Stimulated activated CD4-positive, alpha-beta T cell treated with anti-CD3 and anti-CD28 coated beads, Interleukin-4, amount 100 ng/mL, for 4 hours (primary cell): Measurements from ENCODE around the gene GSTT2.
A peak's percentile ranks its signal among the peaks of the same experiment; 100 is the strongest.
"Not testable (repeated sequence)": the region's sequence is repeated elsewhere in the genome, so short reads cannot be mapped to it uniquely, and the experiment has no call there.

Source experiments
- DNase-seq, 2 experiments: peaks; one replicate each; pipeline ENCODE4 v3.0.0-alpha.2; 2020

GSTT2 gene

GRCh38 chr22:23974836-23975352, 5.0 kb upstream of the GSTT2 start:
- DNase-seq, result not testable (repeated sequence)

GRCh38 chr22:23977304-23977703, 2.6 kb upstream of the GSTT2 start:
- DNase-seq, result not testable (repeated sequence)

GRCh38 chr22:23980567-23980966, 633 bp downstream of the GSTT2 start:
- not testable (repeated sequence) for DNase-seq

- DNase-seq, result peak in 1 of 2 experiments; percentile 18
Observed at GRCh38 chr22:23984430-23984829, 4.5 kb downstream of the GSTT2 start.

GRCh38 chr22:23986089-23986488, 6.2 kb downstream of the GSTT2 start:
- not testable (repeated sequence) for DNase-seq

GRCh38 chr22:23986538-23987178, 6.7 kb downstream of the GSTT2 start:
- not testable (repeated sequence) for DNase-seq

GRCh38 chr22:23989583-23990244, 9.8 kb downstream of the GSTT2 start:
- DNase-seq, result not testable (repeated sequence)

GRCh38 chr22:23993080-23993479, 13.1 kb downstream of the GSTT2 start:
- DNase-seq, result not testable (repeated sequence)

- DNase-seq, result not testable (repeated sequence)
Observed at GRCh38 chr22:23993581-23994177, 13.7 kb downstream of the GSTT2 start.

- DNase-seq, result no peak
Observed at GRCh38 chr22:23997092-23997491, 17.2 kb downstream of the GSTT2 start.

GRCh38 chr22:23999779-24000178, 19.8 kb downstream of the GSTT2 start:
- not testable (repeated sequence) for DNase-seq

GRCh38 chr22:24001314-24001713, 21.4 kb downstream of the GSTT2 start:
- no peak for DNase-seq

GRCh38 chr22:24002272-24002671, 22.3 kb downstream of the GSTT2 start:
- DNase-seq, result no peak

- no peak for DNase-seq
Observed at GRCh38 chr22:24002851-24003250, 22.9 kb downstream of the GSTT2 start.

GRCh38 chr22:24003887-24004286, 24.0 kb downstream of the GSTT2 start:
- DNase-seq, result no peak

GRCh38 chr22:24005201-24005600, 25.3 kb downstream of the GSTT2 start, which contains the start of gene GSTT4:
TSS of gene GSTT4 (minus strand) at chr22:24005453. CDS start at chr22:24005356, 97 bp downstream.
- no peak for DNase-seq

GRCh38 chr22:24006207-24006913, 26.4 kb downstream of the GSTT2 start:
- DNase-seq, result no peak

GRCh38 chr22:24006914-24007214, 26.9 kb downstream of the GSTT2 start:
- DNase-seq, result no peak

- DNase-seq, result no peak
Observed at GRCh38 chr22:24007253-24008021, 27.5 kb downstream of the GSTT2 start.

GRCh38 chr22:24008022-24008283, 28.0 kb downstream of the GSTT2 start:
- DNase-seq, result no peak

- no peak for DNase-seq
Observed at GRCh38 chr22:24008381-24009226, 28.7 kb downstream of the GSTT2 start.
